Central memory CD8-positive, alpha-beta T cell (primary cell): ENCODE results near the gene NTMT1.
"Not testable (repeated sequence)": the region's sequence is repeated elsewhere in the genome, so short reads cannot be mapped to it uniquely, and the experiment has no call there.

Experiments
- ATAC-seq: fragments of 150-1000 bp; cut with Tn5 transposase; replicated peaks from 2 replicates; pipeline ENCODE4 v1.10.0; 2022; ENCODE audit warnings: mild to moderate bottlenecking, moderate FRiP score, moderate number of reproducible peaks; ENCODE audit not compliant: poor library complexity, severe bottlenecking; ENCODE audit errors: extremely low read depth
- DNase-seq, 2 donors: peaks; one replicate each; pipeline ENCODE4 v3.0.0; 2021; ENCODE audit warnings: low spot score in 2 of 2
- H3K27ac Mint-ChIP-seq: one replicate; pipeline ENCODE4 v1.8.0; 2022; ENCODE audit warnings: low read depth, mild to moderate bottlenecking, moderate library complexity, mixed read lengths
- H3K27me3 Mint-ChIP-seq: one replicate; pipeline ENCODE4 v1.8.0; 2022; ENCODE audit warnings: mixed read lengths
- H3K36me3 Mint-ChIP-seq: one replicate; pipeline ENCODE4 v1.8.0; 2022; ENCODE audit warnings: mild to moderate bottlenecking, moderate library complexity, mixed read lengths; ENCODE audit not compliant: insufficient read depth
- H3K4me1 Mint-ChIP-seq: one replicate; pipeline ENCODE4 v1.8.0; 2022; ENCODE audit warnings: mixed read lengths
- H3K4me3 Mint-ChIP-seq: one replicate; pipeline ENCODE4 v1.8.0; 2022; ENCODE audit warnings: mild to moderate bottlenecking, moderate library complexity, mixed read lengths
- H3K9me3 Mint-ChIP-seq: one replicate; pipeline ENCODE4 v1.8.0; 2022; ENCODE audit warnings: mixed read lengths

NTMT1 gene

GRCh38 chr9:129587487-129588262, 38.3 kb upstream of the NTMT1 start:
- H3K27me3 Mint-ChIP-seq: peaks cover 25% of the 10 kb centered on the region
- H3K4me3 Mint-ChIP-seq: no peak overlapping the region
- peaks cover 3% of the 10 kb centered on the region for H3K36me3 Mint-ChIP-seq
- DNase-seq (no peak), ATAC-seq (no peak)
- H3K9me3 Mint-ChIP-seq: no peaks in the 10 kb centered on the region
- peaks cover 29% of the 10 kb centered on the region for H3K4me1 Mint-ChIP-seq
- H3K27ac Mint-ChIP-seq: peak overlapping the region; percentile 76

DNA sequence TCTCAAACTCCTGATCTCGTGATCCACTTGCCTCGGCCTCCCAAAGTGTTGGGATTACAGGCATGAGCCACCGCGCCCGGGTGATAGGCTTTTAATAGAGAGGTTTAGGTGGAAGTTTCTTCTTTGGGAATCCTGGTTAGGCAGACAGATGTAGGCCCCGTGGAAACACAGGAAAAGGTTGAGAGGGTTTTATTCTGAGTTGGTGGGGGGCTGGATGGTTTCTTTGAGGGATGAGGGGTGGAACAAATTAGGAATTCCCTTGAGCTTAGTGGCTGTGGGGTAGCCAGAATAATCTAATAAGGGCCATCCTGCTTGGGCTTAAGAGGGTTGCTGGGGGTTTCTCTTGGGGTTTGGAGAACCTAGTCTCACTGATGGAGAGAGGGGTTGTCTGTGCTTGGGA, 35.5 kb upstream of the NTMT1 start:
- H3K27me3 Mint-ChIP-seq: peaks cover 25% of the 10 kb centered on the region
- peaks cover 2% of the 10 kb centered on the region for H3K36me3 Mint-ChIP-seq
- H3K27ac Mint-ChIP-seq: no peak overlapping the region
- ATAC-seq (no peak), DNase-seq (no peak)
- H3K4me1 Mint-ChIP-seq: peaks cover 9% of the 10 kb centered on the region
- no peaks in the 10 kb centered on the region for H3K9me3 Mint-ChIP-seq
- no peak overlapping the region for H3K4me3 Mint-ChIP-seq

GRCh38 chr9:129591916-129592315, 34.0 kb upstream of the NTMT1 start:
- Mint-ChIP-seq H3K36me3 (peaks cover 2% of the 10 kb centered on the region), H3K27me3 (peaks cover 25% of the 10 kb centered on the region)

DNA sequence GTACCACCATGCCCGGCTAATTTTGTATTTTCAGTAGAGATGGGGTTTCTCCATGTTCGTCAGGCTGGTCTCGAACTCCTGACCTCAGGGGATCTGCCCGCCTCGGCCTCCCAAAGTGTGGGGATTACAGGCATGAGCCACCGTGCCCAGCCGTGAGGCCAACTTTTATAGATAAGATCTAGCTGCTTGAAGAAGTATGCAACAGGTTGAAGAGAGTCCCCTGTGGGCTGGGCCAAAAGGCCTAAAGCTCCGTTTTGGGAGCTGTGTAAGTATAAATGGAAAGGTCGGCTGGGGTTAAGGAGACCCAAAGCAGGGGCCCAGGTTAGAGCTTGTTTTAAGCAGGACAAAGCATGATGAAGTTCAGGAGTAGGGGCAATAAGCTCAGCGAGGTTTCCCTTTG, 33.2 kb upstream of the NTMT1 start:
- ATAC-seq, H3K9me3 Mint-ChIP-seq, H3K4me1 Mint-ChIP-seq, DNase-seq, H3K4me3 Mint-ChIP-seq, H3K36me3 Mint-ChIP-seq, H3K27ac Mint-ChIP-seq: not testable (repeated sequence)
- H3K27me3 Mint-ChIP-seq: peaks cover 25% of the 10 kb centered on the region

More at GRCh38 chr9:129591916-129592315, 34.0 kb upstream of the NTMT1 start:
- H3K27ac Mint-ChIP-seq: no peak overlapping the region
- DNase-seq (no peak), ATAC-seq (no peak)
- no peak overlapping the region for H3K4me3 Mint-ChIP-seq
- H3K9me3 Mint-ChIP-seq: no peaks in the 10 kb centered on the region
- peaks cover 4% of the 10 kb centered on the region for H3K4me1 Mint-ChIP-seq

DNA sequence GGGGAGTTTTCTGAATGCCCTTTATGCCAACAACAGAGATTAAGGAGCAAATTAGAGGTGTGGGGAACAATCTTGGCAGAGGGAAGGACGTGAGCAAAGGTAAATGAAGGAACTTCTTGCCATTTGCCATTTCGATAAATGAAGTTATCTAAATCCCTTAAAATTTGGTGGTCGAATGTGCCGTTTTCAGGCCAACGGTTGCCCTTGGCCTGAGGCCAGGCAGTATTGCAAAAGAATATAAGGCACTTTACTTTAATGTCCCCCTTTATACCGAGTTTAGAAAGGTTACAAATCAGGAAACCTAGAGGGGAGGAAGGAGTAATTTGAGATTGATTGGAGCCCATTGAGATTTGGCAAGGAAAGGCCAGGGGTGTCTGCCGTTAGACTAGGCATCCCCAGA, 31.3 kb upstream of the NTMT1 start:
- no peak for DNase-seq
- no peak for ATAC-seq
- Mint-ChIP-seq H3K36me3 (no peaks in the 10 kb centered on the region), H3K9me3 (no peaks in the 10 kb centered on the region), H3K4me1 (peaks cover 13% of the 10 kb centered on the region), H3K4me3 (no peak overlapping the region), H3K27me3 (peaks cover 22% of the 10 kb centered on the region), H3K27ac (no peak overlapping the region)

- no peaks in the 10 kb centered on the region for H3K9me3 Mint-ChIP-seq
- H3K27ac Mint-ChIP-seq: no peak overlapping the region
- no peak overlapping the region for H3K4me3 Mint-ChIP-seq
- H3K27me3 Mint-ChIP-seq: peaks cover 18% of the 10 kb centered on the region
- ATAC-seq (no peak), DNase-seq (no peak)
- H3K36me3 Mint-ChIP-seq: no peaks in the 10 kb centered on the region
- peaks cover 13% of the 10 kb centered on the region for H3K4me1 Mint-ChIP-seq
These were observed 30.6 kb upstream of the NTMT1 start for GRCh38 chr9:129595311-129595741.

DNA sequence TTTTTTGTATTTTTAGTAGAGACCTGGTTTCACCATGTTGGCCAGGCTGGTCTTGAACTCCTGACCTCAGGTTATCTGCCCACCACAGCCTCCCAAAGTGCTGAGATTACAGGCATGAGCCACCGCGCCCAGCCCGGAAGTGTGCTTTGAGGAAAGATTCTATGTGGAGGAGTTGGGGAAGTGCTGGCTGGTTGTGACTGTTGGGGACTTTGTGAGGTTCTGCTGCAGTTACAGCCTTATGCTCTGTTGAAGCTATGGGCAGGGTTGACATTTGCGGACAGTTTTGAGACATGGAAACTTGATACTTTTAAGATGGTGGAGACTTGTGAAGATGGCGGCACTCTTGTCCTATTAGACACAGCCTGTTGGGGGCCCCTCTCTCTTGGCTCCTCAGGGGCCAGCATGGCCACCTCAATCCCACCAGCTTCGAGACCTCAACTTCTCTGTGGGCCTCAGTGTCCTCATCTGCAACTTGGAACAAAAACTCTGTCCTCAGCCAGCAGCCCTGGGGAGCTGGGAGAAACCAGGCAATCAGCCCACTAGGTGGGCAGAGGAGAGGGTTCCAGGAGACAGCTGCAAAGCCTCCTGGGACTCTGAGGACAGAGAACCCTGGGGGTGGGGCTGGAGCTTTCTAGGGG, 29.9 kb upstream of the NTMT1 start:
- H3K4me3 Mint-ChIP-seq: peak overlapping the region; percentile 17
- peaks cover 11% of the 10 kb centered on the region for H3K27me3 Mint-ChIP-seq
- ATAC-seq: no peak
- H3K9me3 Mint-ChIP-seq: no peaks in the 10 kb centered on the region
- H3K27ac Mint-ChIP-seq: peak overlapping the region; percentile 58
- peaks cover 13% of the 10 kb centered on the region for H3K4me1 Mint-ChIP-seq
- no peaks in the 10 kb centered on the region for H3K36me3 Mint-ChIP-seq
- no peak for DNase-seq

DNA sequence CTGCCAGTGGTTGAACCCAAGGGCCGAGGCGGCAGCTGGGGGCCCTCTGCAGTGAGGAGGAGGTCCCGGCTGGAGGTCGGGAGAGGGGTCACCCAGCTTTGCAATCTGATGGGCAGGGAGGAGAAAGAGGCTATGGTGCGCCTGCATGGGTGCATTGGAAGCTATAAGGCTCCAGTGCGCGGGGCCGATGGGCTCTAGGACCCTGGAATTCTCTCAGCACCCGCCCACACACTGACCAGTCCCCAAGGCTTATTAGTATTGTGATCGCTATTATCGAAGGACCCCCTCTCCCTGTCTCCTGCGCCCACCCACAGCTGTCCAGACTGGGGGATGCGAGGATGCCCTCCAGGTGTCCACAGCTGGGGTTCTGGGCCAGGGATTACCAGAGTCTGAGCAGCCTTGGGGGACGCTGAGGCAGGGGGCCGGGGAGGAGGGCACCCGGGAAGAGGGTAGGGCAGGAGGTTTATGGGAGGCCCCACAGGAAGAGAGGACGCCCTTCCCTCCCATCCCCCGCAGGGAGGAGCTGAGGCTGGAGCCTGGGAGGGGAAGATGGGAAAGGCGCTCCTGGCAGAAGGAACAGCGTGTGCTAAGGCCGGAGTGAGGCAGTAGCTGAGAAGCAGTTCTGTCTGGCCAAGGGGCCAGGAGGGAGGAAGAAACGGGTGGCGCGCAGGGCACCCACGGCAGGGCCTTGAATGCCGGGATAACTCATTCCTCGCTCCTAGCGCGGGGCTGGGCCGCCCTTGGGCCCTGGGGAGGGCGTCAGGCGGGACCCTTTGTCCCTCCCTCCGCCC, 29.2 kb upstream of the NTMT1 start:
- no peak for DNase-seq
- H3K9me3 Mint-ChIP-seq: no peaks in the 10 kb centered on the region
- H3K36me3 Mint-ChIP-seq: no peaks in the 10 kb centered on the region
- peak overlapping the region; percentile 17 for H3K4me3 Mint-ChIP-seq
- no peak for ATAC-seq
- H3K27ac Mint-ChIP-seq: peak overlapping the region; percentile 58
- peaks cover 13% of the 10 kb centered on the region for H3K4me1 Mint-ChIP-seq
- peaks cover 11% of the 10 kb centered on the region for H3K27me3 Mint-ChIP-seq

DNA sequence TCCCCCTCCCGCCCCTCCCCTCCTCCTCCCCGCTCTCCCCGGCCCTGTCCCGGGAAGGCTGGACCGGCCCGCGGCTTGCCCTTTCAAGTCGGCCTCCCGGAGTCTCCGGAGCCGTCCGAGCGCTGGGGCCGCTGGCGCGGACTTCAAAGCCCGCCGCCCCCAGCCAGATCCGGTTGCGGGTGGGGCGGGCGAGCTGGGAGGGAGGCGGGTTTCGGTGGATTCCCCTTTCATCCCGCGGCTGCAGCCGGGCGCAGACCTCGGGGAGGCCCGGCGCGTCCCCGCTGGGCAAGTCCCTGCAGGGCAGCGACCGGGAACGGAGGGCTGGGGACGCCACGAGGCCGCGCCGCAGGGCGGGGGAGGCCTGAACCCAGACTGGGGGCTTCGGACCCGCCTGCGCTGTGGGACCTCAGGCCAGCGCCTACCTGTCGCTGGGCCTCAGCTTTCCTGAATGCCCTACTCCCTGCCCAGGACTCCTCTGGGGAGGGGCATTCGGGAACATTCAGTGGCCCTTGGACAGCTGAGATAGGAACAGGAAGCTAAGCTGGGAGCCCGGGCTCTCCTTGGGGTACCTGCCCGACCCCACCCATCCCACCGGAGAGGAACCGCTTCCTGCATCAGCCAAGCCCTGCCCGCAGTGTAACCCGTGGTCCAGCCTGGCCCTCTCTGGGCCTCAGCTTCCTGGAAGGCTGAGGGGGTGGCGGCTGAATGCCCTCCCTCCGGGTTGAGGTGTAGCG, 28.4 kb upstream of the NTMT1 start:
- DNase-seq (no peak), ATAC-seq (peak; percentile 54)
- no peaks in the 10 kb centered on the region for H3K9me3 Mint-ChIP-seq
- peak overlapping the region; percentile 53 for H3K4me3 Mint-ChIP-seq
- no peaks in the 10 kb centered on the region for H3K36me3 Mint-ChIP-seq
- H3K27me3 Mint-ChIP-seq: peaks cover 11% of the 10 kb centered on the region
- peak overlapping the region; percentile 58 for H3K27ac Mint-ChIP-seq
- peaks cover 17% of the 10 kb centered on the region for H3K4me1 Mint-ChIP-seq

DNA sequence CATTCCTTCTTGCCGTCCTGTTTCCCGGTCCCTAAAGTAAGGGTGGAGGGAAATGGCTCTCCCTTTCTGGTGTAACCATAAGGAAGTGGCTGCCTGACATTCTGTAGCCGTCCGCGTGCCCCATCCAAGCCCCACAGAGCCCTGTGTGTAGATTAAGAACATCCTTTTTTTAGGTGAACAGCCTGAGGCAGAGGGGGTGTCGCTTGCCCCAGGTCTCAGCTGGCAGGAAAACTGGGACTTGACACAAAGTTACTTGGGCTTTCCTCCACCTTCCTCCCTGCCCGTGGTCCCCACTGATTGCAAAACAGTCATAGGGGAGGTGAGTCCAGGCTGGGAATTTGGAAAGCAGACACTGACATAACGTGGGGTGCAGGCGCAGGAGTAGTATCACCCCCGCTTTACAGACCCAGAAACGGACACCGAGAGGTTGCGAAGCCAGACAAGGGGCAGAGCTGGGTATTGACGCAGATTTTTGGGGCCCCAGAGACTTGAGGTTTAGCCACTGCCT, 27.8 kb upstream of the NTMT1 start:
- DNase-seq: no peak
- Mint-ChIP-seq H3K4me1 (peaks cover 23% of the 10 kb centered on the region), H3K27ac (no peak overlapping the region), H3K27me3 (peaks cover 11% of the 10 kb centered on the region), H3K36me3 (no peaks in the 10 kb centered on the region), H3K4me3 (peak overlapping the region; percentile 53), H3K9me3 (no peaks in the 10 kb centered on the region)
- ATAC-seq: peak; percentile 21

GRCh38 chr9:129601082-129601674, 24.8 kb upstream of the NTMT1 start:
- H3K4me1 Mint-ChIP-seq: peaks cover 34% of the 10 kb centered on the region
- DNase-seq: no peak
- H3K27ac Mint-ChIP-seq: peak overlapping the region; percentile 41
- H3K36me3 Mint-ChIP-seq: no peaks in the 10 kb centered on the region
- no peak overlapping the region for H3K4me3 Mint-ChIP-seq
- ATAC-seq: no peak
- no peaks in the 10 kb centered on the region for H3K9me3 Mint-ChIP-seq
- peaks cover 11% of the 10 kb centered on the region for H3K27me3 Mint-ChIP-seq
